DND-41 (cell line): ENCODE measurements around the gene SLC6A16.

ENCODE experiments used
- ATAC-seq: fragments of 200-7000 bp; cut with Tn5 transposase; 3 replicates; pipeline ENCODE4 v1.9.1; 2021; ENCODE audit warnings: low read depth; ENCODE audit not compliant: insufficient read depth
- DNase-seq: peaks from one replicate; pipeline ENCODE4 v3.0.0-alpha.2; 2020
- H2AFZ ChIP-seq: 2 replicates; pipeline ENCODE4 v1.6.0; 2012; ENCODE audit warnings: low read depth, low read length
- H3K27ac ChIP-seq: 2 replicates; pipeline ENCODE4 v1.5.1; 2012; ENCODE audit warnings: low read length, inconsistent platforms
- H3K27me3 ChIP-seq: fragments of 200-600 bp; sonication (generic); 2 replicates; pipeline ENCODE4 v1.6.0; 2012; ENCODE audit warnings: low read length, mild to moderate bottlenecking, inconsistent platforms; ENCODE audit not compliant: insufficient read depth, poor library complexity
- H3K36me3 ChIP-seq: 2 replicates; pipeline ENCODE4 v1.5.1; 2012; ENCODE audit warnings: low read length, inconsistent platforms; ENCODE audit not compliant: insufficient read depth
- H3K4me1 ChIP-seq: 2 replicates; pipeline ENCODE4 v1.5.1; 2012; ENCODE audit warnings: mild to moderate bottlenecking, low read length; ENCODE audit not compliant: insufficient read depth
- H3K4me2 ChIP-seq: 2 replicates; pipeline ENCODE4 v1.6.0; 2012; ENCODE audit warnings: mild to moderate bottlenecking, moderate library complexity, low read length, inconsistent platforms; ENCODE audit not compliant: insufficient read depth
- H3K4me3 ChIP-seq, 2 experiments: fragments of 200-600 bp in 1 of 2; shearing (Covaris generic) in 1 of 2; 2 replicates each; pipeline ENCODE4 v1.5.1; 2012 to 2016; ENCODE audit warnings: inconsistent platforms in 2 of 2, low read length in 2 of 2, mild to moderate bottlenecking in 2 of 2, low read depth in 1 of 2, moderate library complexity in 1 of 2
- H3K79me2 ChIP-seq: 2 replicates; pipeline ENCODE4 v1.6.0; 2012; ENCODE audit warnings: low read length, inconsistent platforms; ENCODE audit not compliant: insufficient read depth
- H3K9ac ChIP-seq: 2 replicates; pipeline ENCODE4 v1.6.0; 2012; ENCODE audit warnings: low read depth, mild to moderate bottlenecking, inconsistent platforms, low read length, moderate library complexity
- H3K9me3 ChIP-seq: 2 replicates; pipeline ENCODE4 v1.5.1; 2012; ENCODE audit warnings: low read length, moderate library complexity, mild to moderate bottlenecking, inconsistent platforms; ENCODE audit not compliant: insufficient read depth, severe bottlenecking
- H4K20me1 ChIP-seq: 2 replicates; pipeline ENCODE4 v1.6.0; 2012; ENCODE audit warnings: low read length; ENCODE audit not compliant: insufficient read depth
- EZH2 ChIP-seq: IDR thresholded peaks from 3 replicates; pipeline ENCODE4 v1.6.1; 2012; ENCODE audit warnings: borderline replicate concordance, low read depth, mild to moderate bottlenecking, moderate library complexity, low read length, inconsistent platforms; ENCODE audit not compliant: severe bottlenecking
- TF ChIP-seq, protein P1 (sequence below): IDR thresholded peaks from 2 replicates; pipeline ENCODE4 v1.5.1; 2012; ENCODE audit warnings: borderline replicate concordance, low read length, moderate library complexity, mild to moderate bottlenecking; ENCODE audit not compliant: poor library complexity, severe bottlenecking; ENCODE audit errors: extremely low read depth

SLC6A16 gene

DNA sequence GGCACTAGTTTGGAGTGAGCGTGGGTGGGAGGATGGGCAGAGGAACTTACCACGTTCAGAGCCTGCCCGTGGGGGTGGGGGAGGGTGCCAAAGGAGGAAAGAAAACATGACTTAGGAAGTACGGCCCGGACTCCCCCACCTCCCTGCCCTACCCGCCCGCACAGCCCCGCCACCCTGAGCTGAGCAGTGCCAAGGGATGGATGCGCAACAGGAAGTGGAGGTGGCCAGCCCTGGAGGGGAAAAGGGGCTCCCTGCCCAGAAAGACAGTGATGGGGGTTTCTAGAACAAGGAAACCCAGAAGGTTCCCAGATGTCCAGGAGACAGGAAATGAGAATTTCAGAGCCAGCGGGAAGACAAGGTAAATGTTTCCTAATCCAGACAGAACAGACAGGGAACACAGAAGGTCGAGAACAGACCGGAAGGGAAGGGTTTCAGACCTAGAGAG, 30.9 kb upstream of the SLC6A16 start:
- no peaks in the 10 kb centered on the region for H4K20me1 ChIP-seq
- no peaks in the 10 kb centered on the region for H3K36me3 ChIP-seq
- DNase-seq (peak; percentile 16), ATAC-seq (no peak)
- TF ChIP-seq, protein P1, sequence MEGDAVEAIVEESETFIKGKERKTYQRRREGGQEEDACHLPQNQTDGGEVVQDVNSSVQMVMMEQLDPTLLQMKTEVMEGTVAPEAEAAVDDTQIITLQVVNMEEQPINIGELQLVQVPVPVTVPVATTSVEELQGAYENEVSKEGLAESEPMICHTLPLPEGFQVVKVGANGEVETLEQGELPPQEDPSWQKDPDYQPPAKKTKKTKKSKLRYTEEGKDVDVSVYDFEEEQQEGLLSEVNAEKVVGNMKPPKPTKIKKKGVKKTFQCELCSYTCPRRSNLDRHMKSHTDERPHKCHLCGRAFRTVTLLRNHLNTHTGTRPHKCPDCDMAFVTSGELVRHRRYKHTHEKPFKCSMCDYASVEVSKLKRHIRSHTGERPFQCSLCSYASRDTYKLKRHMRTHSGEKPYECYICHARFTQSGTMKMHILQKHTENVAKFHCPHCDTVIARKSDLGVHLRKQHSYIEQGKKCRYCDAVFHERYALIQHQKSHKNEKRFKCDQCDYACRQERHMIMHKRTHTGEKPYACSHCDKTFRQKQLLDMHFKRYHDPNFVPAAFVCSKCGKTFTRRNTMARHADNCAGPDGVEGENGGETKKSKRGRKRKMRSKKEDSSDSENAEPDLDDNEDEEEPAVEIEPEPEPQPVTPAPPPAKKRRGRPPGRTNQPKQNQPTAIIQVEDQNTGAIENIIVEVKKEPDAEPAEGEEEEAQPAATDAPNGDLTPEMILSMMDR, result no peak
- TF ChIP-seq EZH2, result no peak
- no peaks in the 10 kb centered on the region for H3K79me2 ChIP-seq
- no peak overlapping the region for H3K4me3 ChIP-seq
- H3K4me2 ChIP-seq, result no peak overlapping the region
- no peaks in the 10 kb centered on the region for H3K27me3 ChIP-seq
- H3K9me3 ChIP-seq, result no peaks in the 10 kb centered on the region
- no peaks in the 10 kb centered on the region for H3K4me1 ChIP-seq
- H2AFZ ChIP-seq, result no peak overlapping the region; the same call in 1 of the 2 replicates
- H3K27ac ChIP-seq, result no peak overlapping the region
- no peak overlapping the region for H3K9ac ChIP-seq

DNA sequence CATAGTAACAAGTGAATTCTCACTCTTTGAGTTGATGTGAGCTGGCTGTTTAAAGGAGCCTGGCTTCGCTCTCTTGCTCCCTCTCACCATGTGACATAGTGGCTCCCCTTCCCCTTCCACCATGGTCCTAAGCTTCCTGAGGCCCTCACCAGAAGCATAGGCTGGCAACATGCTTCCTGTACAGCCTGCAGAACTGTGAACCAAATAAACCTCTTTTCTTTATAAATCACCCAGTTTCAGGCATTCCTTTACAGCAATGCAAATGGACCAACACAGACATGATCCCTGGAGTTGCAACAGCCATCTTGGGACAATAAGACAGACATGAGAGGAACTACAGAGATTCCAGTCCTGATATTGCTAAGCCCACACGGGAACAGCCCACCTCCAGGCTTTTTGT, 24.6 kb upstream of the SLC6A16 start:
- no peaks in the 10 kb centered on the region for H3K9me3 ChIP-seq
- H3K4me3 ChIP-seq, result no peak overlapping the region
- ATAC-seq, result no peak
- H3K4me2 ChIP-seq, result no peak overlapping the region
- no peak overlapping the region for H3K9ac ChIP-seq
- no peak overlapping the region for H2AFZ ChIP-seq
- no peaks in the 10 kb centered on the region for H3K79me2 ChIP-seq
- no peaks in the 10 kb centered on the region for H3K36me3 ChIP-seq
- H4K20me1 ChIP-seq, result no peaks in the 10 kb centered on the region
- no peak overlapping the region for H3K27ac ChIP-seq
- no peaks in the 10 kb centered on the region for H3K27me3 ChIP-seq
- TF ChIP-seq EZH2, result no peak
- TF ChIP-seq, protein P1, result no peak
- no peaks in the 10 kb centered on the region for H3K4me1 ChIP-seq
- no peak for DNase-seq

DNA sequence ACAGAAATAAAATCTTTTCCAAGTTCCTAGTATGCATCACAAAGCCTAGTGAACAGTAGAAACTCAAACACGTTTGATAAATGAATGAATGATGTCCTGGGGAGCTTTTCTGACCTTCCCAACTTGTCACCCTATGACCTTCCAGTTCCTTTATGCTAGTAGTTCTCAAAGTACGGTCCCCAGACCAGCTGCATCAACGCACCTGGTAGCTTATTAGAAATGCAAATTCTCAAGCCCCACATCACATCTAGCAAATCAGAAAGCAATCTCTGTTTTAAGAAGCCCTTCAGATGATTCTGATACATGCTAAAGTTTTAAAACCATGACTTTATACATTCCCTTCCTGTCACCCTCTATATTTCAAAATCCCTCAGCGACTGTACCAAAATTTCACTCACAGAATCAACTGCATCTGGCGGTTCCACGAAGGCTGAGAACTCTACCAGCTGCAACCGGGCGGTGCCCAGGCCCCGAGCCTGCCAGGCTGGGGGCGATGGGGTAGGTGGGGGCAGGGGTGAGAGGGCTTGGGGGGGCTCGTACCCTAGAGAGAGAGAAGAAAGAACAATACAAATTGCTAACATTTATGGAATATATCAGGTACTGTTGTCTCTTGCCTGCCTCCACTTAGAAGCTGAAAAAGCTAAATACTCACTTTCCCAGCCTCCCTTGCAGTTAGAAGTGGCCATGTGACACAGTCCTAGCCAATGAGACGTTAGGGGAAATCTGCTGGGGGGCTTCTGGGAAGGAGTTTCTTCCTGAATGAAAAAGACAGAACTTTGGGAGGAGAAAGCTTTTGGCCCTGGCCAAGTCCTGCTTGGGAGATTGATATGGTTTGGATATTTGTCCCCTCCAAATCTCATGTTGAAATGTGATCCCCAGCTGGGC, 23.6 kb upstream of the SLC6A16 start:
- H2AFZ ChIP-seq, result no peak overlapping the region
- no peak overlapping the region for H3K4me3 ChIP-seq
- H3K4me1 ChIP-seq, result no peaks in the 10 kb centered on the region
- no peaks in the 10 kb centered on the region for H3K9me3 ChIP-seq
- no peaks in the 10 kb centered on the region for H3K36me3 ChIP-seq
- no peaks in the 10 kb centered on the region for H3K79me2 ChIP-seq
- H3K4me2 ChIP-seq, result no peak overlapping the region
- no peak overlapping the region for H3K9ac ChIP-seq
- no peaks in the 10 kb centered on the region for H4K20me1 ChIP-seq
- DNase-seq (no peak), ATAC-seq (no peak)
- H3K27me3 ChIP-seq, result no peaks in the 10 kb centered on the region
- TF ChIP-seq, protein P1, result no peak
- no peak for TF ChIP-seq EZH2
- no peak overlapping the region for H3K27ac ChIP-seq
